H1 (cell line): ENCODE measurements around the gene CREB3L1.

Experiments used
- BCL11A ChIP-seq, 2 experiments: IDR thresholded peaks; one replicate each; pipeline ENCODE4 v1.6.1; 2011; ENCODE audit warnings: low read depth in 2 of 2, low read length in 2 of 2, mild to moderate bottlenecking in 2 of 2
- CTCF ChIP-seq, 3 experiments: IDR thresholded peaks; 1 replicate in 2 of 3; 2 replicates in 1 of 3; pipeline versions ENCODE4 v1.5.1 to v1.6.1; 2011; ENCODE audit warnings: low read length in 3 of 3, mild to moderate bottlenecking in 3 of 3, inconsistent platforms in 2 of 3, low read depth in 1 of 3, moderate library complexity in 1 of 3; ENCODE audit not compliant: insufficient read depth in 1 of 3; ENCODE audit errors: control extremely low read depth in 1 of 3
- EZH2 ChIP-seq: fragments of 200-600 bp; sonication (generic); IDR thresholded peaks from 2 replicates; pipeline ENCODE4 v1.7.1; 2012; ENCODE audit warnings: low read depth, mild to moderate bottlenecking, moderate library complexity, low read length, inconsistent platforms; ENCODE audit not compliant: severe bottlenecking
- JUN ChIP-seq: IDR thresholded peaks from 2 replicates; pipeline ENCODE4 v1.6.1; 2011; ENCODE audit warnings: low read depth, mild to moderate bottlenecking, improper control_type of control experiment, low read length
- MAX ChIP-seq: IDR thresholded peaks from 2 replicates; pipeline ENCODE4 v1.6.1; 2012; ENCODE audit warnings: inconsistent platforms
- POLR2A ChIP-seq, 2 experiments: IDR thresholded peaks; 1 replicate in 1 of 2; 2 replicates in 1 of 2; pipeline ENCODE4 v1.6.1; 2011; ENCODE audit warnings: low read depth in 2 of 2, low read length in 2 of 2, mild to moderate bottlenecking in 2 of 2; ENCODE audit errors: control extremely low read depth in 1 of 2
- POLR2AphosphoS5 ChIP-seq: IDR thresholded peaks from 2 replicates; pipeline ENCODE4 v1.6.1; 2011; ENCODE audit warnings: low read depth, low read length
- RAD21 ChIP-seq, 2 experiments: IDR thresholded peaks in 1 of 2; conservative IDR thresholded peaks in 1 of 2; 2 replicates each; pipeline ENCODE4 v1.6.1; 2011; ENCODE audit warnings: low read depth in 2 of 2, low read length in 2 of 2, improper control_type of control experiment in 1 of 2, inconsistent platforms in 1 of 2, mild to moderate bottlenecking in 1 of 2, moderate library complexity in 1 of 2
- RBBP5 ChIP-seq: IDR thresholded peaks from 2 replicates; pipeline ENCODE4 v1.7.1; 2012; ENCODE audit warnings: low read depth, mild to moderate bottlenecking, inconsistent platforms, low read length, moderate library complexity, borderline replicate concordance
- RXRA ChIP-seq: IDR thresholded peaks from 2 replicates; pipeline ENCODE4 v1.6.1; 2011; ENCODE audit warnings: low read depth, mild to moderate bottlenecking, low read length, moderate library complexity; ENCODE audit not compliant: insufficient read depth
- TAF1 ChIP-seq: IDR thresholded peaks from 2 replicates; pipeline ENCODE4 v1.6.1; 2011; ENCODE audit warnings: mild to moderate bottlenecking, low read depth, low read length

GRCh38 chr11:46251954-46252353 lies 25.5 kb upstream of the CREB3L1 start:
- TF ChIP-seq MAX, result no peak
- no peak for TF ChIP-seq TAF1
- no peak for TF ChIP-seq RBBP5
- no peak for TF ChIP-seq POLR2AphosphoS5
- no peak for TF ChIP-seq BCL11A (IDR thresholded peaks at IDR 0.05; ENCODE audit: low read depth in 2 of 2, low read length in 2 of 2)
- no peak for TF ChIP-seq EZH2
- TF ChIP-seq JUN, result no peak
- no peak for TF ChIP-seq POLR2A (IDR thresholded peaks at IDR 0.05; ENCODE audit: control extremely low read depth in 1 of 2, low read depth in 2 of 2, low read length in 2 of 2)
- TF ChIP-seq CTCF (IDR thresholded peaks at IDR 0.05; ENCODE audit: control extremely low read depth in 1 of 3, insufficient read depth in 1 of 3, low read depth in 1 of 3, low read length in 3 of 3), result no peak
- no peak for TF ChIP-seq RXRA
- TF ChIP-seq RAD21 (IDR thresholded peaks at IDR 0.05 in 1 of 2, conservative IDR thresholded peaks at IDR 0.05 in 1 of 2; ENCODE audit: low read depth in 2 of 2, low read length in 2 of 2), result no peak
